Left kidney (tissue), 2 donors: ENCODE data around the gene SUSD2. TPM values are rescaled to one million over a fixed set of nuclear protein-coding genes. Genes with fewer than 3 reads are reported as not detected.

ENCODE experiments used
- DNase-seq: peaks from one replicate; pipeline ENCODE4 v3.0.0-alpha.2; 2013
- polyA plus RNA-seq: library from polyadenylated mRNA; unstranded; fragments of 120-200 nt; gene quantifications from one replicate; pipeline ENCODE4 v1.2.1, GENCODE V29; 2013; ENCODE audit not compliant: insufficient read length

The SUSD2 gene
- polyA plus RNA-seq, 1 donor = 15.1 TPM

DNA sequence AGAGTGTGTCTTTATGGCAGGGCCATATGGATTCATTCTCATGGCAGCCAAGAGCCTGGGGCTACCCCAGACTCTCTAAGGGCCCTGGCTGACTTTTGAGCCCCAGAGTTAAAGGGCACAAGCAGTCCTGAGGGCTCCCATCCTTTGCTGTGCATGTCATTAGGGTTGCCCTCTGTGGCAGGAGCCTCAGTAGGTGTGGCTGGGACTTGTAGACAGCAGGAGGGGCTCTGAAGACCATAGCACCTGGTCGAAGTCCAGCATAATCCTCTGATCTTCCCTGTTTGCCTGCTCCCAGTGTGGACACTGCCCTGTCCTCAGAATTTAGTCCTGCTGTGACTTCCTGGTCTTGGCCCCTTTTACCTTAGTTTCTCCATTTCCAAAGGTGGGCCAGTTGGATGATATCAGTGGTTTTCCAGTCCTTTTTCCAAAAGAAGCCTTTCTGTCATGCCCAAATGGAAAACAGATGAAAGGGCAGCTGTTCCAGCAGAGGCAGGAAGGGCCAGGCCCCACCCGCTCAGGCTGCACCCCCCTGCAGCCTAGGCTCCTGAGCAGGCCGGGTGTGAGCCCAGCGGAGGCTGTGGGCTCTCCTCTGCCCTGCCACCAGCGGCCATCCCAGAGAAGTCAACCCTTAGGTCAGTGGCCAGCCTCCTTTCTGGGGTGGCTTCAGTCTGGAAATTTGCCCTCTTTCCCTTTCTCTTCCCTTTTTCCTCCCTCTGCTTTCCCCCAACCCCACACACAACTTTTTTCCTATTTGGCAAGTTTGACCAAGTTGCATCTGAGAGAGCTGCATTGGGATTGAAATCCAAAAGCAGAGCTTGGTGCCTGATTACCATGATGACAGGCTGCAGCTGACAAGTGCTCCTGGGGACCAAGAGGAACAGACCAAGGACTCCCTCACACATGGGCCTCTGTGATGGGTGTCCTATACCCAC lies 32.8 kb upstream of the SUSD2 start:
- DNase-seq = no peak

DNA sequence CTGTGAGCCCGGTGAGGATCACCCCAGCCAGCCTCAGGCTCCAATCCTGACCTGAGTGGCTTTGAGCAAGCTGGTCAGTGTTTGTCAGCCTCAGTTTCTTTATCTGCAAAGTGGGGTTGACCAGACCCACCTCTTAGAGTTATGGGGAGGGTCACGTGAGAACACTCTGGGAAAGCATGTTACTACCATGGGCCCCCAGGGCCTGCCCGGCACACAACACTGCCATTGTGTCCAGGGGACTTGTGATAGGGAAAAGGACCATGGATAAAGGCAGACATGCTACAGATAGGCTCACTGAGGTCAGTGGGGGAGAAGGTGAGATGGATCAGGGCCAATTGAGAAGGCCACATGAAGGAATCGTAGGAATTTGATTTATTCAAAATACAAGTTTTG lies 32.1 kb upstream of the SUSD2 start:
- no peak for DNase-seq

- DNase-seq = no peak
Observed at GRCh38 chr22:24153353-24153752, 27.9 kb upstream of the SUSD2 start.

GRCh38 chr22:24153959-24154358 lies 27.3 kb upstream of the SUSD2 start:
- no peak for DNase-seq

- no peak for DNase-seq
Observed at GRCh38 chr22:24154826-24155225, 26.5 kb upstream of the SUSD2 start.

DNA sequence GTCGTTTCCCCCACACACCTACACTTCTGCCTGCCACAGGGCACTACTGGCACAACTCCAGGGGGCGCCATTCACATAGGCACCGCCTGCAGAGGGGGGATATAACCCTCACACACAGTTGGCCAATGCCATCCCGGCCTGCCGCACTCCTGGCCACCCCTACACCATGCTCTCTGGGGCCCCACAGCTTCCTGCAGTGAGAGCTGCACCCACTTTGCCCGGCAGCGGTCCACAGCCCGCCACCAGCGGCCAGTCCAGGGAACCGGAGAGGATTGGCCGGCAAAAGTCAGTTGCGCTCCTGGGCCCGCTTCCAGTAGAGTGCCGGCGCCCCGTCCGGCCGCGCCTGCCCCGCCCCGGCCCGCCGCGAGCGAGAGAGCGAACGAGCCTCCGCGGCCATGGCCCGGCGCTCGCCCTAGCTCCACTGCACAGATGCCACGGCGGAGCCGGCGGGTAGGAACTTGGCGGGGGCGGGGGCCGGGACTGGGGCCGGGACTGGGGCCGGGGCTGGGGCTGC lies 25.6 kb upstream of the SUSD2 start:
- DNase-seq = peak; percentile 50

DNA sequence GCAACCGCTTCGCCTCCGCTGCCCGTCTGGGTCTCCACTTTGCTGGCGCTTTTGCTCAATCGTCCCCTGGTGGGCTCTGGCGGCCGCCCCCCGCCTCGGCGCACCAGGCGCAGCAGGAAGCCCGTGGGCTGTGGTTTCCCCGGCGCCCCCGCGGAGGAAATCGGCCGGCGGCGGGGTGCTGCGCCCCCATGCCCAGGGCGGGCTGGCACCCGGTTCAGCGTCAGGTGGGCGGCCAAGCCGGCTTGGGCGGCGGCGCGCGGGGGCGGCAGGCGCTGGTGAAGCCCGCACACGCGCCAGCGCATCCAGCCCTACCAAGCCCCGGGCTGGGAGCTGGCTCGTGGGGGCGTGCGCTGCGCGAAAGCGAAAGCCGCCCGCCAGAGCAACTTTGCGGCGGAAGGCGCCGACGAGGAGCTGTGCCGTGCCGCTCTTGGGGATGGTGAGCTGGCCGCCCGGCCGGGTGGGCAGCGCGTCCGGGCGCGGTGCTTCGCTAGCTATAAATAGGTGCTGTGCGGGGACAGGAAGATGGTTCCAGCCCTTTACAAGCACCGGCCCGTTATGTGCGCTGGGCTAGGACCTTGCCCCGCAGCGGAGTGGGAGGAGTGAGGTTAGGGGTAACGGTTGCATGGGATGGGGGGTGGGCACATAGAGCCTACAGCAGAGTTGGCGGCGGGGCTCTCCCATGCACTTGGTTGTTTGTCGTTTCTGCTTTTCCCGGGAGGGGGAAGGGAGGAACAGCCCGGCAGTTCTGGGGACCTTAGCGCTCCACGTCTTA lies 25.0 kb upstream of the SUSD2 start:
- DNase-seq = peak; percentile 25

GRCh38 chr22:24156913-24157821 lies 24.1 kb upstream of the SUSD2 start:
- DNase-seq = peak; percentile 74

DNA sequence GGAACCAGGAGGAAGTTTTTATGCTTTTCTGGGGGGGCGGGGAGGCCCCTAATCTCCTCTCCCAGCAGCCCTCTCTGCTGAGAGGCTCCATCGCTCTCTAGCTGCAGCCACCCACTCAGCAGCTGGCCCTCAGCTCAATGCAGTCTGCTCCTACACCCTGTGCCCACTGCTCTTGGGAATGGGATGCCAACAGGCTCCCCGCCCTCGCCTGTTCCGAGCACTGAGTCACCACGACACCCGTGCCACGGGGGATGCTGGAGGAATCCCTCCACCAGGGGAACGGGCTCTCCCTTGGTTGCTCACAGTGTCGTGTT lies 23.5 kb upstream of the SUSD2 start:
- no peak for DNase-seq

DNA sequence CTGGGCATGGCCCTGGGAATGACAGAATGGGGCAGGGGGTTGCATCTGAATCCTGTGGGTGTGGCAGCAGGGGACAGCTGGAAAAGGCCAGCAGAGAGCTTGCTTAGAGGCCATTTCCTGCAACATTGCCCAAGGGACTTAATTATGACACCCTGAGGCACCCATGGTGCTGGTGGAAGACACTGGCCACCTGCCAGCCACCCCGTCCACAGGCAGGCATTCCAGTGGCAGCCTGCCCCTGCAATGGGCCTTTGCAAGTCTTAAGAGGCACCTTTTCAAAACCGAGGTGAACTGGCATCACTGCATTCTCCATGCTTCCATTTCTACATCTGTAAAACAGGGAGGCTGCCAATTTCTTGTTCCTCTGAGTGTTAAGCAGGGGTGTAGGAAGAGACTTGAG lies 21.6 kb upstream of the SUSD2 start:
- no peak for DNase-seq

- DNase-seq = no peak
Observed at GRCh38 chr22:24160546-24160945, 20.7 kb upstream of the SUSD2 start.

GRCh38 chr22:24161485-24161884 lies 19.8 kb upstream of the SUSD2 start:
- DNase-seq = no peak

GRCh38 chr22:24161909-24162308 lies 19.4 kb upstream of the SUSD2 start:
- no peak for DNase-seq

- no peak for DNase-seq
Observed at GRCh38 chr22:24162436-24162835, 18.9 kb upstream of the SUSD2 start.

GRCh38 chr22:24164243-24164642 lies 17.0 kb upstream of the SUSD2 start:
- no peak for DNase-seq

DNA sequence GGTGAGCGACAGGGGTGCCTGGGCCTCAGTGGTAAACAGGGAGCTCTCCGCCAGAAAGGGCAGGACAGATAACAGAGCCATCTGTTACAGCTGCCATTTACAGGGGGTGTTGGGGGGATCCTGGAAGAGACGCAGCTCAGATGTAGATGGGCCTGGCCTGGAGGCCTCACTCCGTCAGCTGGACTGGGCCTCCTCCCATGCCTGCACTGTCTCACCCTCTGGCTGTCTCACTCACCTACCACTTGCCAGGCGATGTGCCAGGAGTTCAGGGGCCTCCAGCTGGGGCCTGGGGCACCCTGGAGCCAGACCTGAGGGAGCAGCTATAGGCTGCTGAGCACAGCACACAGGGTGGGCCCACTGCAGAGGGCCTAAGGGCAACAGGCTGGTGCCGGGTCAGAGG lies 16.3 kb upstream of the SUSD2 start:
- no peak for DNase-seq

GRCh38 chr22:24165673-24166072 lies 15.6 kb upstream of the SUSD2 start:
- no peak for DNase-seq

GRCh38 chr22:24166811-24167210 lies 14.5 kb upstream of the SUSD2 start:
- no peak for DNase-seq

DNA sequence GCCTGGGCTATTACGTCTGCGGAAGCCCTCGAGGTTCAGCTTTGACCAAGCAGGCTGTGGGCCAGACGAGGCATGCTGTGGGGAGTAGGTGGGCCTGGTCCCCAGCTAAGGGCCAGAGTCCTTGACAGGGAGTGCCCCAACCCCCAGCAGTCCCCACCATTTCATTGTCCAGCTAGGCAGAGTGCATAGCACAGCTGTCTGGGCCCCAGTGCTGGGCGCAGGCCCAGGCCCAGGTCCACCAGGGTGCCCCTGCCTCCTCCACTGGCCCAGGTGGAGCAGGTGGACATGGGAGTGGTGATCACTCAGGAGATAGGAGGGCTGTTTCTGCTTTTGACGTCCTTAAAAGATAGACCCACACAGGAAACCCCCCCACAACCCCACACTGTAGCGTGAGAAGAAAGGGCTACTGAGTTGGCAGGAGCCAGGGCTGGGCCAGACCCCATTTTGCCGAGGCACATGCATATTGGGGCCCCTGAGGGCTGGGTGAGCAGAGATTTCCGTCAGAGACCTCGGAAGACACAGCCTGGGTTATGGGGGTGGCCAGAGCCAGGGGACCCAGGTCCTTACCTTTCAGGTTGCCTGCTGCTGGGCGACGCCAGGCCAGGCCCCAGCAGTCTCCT lies 11.7 kb upstream of the SUSD2 start:
- no peak for DNase-seq

GRCh38 chr22:24170188-24170587 lies 11.1 kb upstream of the SUSD2 start:
- no peak for DNase-seq

GRCh38 chr22:24170632-24171031 lies 10.7 kb upstream of the SUSD2 start:
- DNase-seq = no peak

DNA sequence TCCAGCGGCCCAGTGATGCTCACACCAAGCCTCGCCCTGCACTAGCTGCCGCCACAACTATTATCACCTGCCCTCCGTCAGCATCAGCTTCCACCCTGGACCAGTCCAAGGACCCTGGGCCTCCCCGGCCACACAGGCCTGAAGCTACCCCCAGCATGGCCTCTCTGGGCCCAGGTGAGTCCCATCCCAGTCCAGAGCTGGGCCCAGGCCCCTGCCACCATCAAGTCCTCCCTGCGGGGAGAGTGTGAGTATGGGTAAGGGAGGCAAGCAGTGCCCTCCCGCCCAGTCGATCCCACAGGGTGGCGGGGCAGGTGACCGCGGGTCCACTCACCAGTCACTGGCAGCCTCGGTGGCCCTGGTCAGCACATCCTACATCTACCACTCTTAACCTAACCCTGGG lies 9.5 kb upstream of the SUSD2 start:
- DNase-seq = no peak
